GM21619 (cell line): ENCODE results near the gene PCBP1.
"Not testable (repeated sequence)": the region's sequence is repeated elsewhere in the genome, so short reads cannot be mapped to it uniquely, and the experiment has no call there.

Source experiments
- ATAC-seq: cut with Tn5 transposase; IDR thresholded peaks from one replicate; pipeline ENCODE4 v1.9.1; 2021; ENCODE audit not compliant: unreplicated experiment

PCBP1 gene

DNA sequence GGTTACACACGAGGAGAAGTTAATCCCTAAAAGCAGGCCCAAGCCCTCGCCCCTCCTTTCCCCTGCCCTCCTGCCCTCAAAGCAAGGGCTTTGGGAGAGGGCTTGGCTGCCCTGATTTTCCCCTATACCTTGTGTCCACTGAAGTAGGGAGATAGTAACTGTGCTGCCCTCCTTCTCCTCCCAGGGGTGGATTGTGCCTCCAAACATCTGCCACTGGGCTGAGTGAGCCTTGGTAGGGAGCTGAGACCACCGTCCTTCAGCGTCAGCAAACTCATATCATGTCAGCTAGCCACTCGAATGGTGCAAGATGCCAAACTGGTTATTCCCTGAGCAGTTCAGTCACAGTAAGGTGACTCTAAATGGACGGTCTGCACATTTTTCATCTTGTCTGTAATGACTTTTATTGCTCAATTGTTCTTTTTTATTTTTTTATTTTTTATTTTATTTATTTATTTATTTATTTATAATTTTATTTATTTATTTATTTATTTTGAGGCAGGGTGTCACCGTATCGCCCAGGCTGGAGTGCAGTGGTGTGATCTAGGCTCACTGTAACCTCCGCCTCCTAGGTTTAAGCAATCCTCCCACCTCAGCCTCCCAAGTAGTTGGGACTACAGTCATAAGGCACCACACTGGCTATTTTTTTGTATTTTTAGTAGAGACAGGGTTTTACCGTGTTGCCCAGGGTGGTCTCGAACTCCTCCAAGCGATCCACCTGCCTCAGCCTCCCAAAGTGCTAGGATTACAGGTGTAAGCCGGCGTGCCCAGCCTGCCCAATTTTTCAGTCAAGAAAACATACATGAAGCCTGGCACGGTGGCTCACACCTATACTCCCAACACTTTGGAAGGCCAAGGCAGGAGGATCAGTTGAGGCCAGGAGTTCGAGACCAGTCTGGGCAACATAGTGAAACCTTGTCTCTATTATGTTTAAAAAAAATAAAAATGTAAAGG lies 8.7 kb downstream of the PCBP1 start:
- ATAC-seq = no peak

DNA sequence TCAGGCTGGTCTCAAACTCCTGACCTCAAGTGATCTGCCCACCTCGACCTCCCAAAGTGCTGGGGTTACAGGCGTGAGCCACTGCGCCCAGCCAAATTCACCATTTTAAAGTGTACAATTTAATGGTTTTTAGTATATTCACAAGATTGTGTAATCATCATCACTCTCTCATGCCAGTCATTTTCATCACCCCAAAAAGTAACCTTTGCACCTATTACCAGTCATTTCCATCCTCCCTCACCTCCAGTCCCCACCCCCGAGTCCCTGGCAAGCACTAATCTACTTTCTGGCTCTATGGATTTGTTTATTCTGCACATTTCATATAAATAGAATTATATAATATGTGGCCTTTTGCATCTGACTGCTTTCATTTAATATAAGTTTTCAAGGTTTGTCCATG lies 10.8 kb downstream of the PCBP1 start:
- no peak for ATAC-seq

DNA sequence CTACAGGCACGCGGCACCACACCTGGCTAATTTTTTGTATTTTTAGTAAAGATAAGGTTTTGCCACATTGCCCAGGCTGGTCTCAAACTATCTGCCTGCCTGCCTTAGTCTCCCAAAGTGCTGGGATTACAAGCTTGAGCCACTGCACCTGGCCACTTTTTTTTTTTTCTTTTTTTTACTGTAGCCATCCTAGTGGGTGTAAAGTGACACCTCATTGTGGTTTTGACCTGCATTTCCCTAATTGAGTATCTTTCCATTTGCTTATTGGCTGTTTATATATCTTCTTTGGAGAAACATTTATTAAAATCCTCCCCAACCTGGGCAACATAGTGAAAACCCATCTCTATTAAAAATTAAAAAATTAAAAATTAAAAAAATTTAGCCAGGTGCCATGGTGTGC lies 12.0 kb downstream of the PCBP1 start:
- ATAC-seq = no peak

DNA sequence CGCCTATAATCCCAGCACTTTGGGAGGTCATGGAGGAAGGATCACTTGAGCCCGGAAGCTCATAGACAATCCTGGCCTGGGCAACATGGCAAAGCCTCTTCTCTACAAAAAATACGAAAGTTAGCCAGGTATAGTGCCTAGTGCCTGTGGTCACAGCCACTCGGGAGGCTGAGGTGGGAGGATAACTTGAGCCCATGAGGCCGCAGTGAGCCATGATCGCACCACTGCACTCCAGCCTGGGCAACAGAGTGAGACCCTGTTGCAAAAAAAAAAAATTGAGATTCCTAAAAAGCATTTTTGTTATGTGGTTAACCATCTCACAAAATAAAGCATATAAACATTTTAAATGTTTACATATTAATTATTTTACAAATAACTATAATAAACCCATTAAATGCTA lies 13.9 kb downstream of the PCBP1 start:
- no peak for ATAC-seq

DNA sequence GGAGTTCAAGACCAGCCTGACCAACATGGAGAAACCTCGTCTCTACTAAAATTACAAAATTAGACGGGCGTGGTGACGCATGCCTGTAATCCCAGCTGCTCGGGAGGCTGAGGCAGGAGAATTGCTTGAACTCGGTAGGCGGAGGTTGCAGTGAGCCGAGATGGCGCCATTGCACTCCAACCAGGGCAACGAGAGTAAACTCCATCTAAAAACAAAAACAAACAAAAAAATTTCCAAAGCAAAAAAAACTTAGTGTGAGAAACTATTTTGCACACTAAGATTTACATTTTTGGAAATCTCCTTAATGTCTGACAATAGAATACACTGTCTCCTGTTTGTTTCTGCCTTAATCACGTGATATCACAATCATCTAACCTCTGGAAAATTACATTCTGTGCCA lies 14.4 kb downstream of the PCBP1 start:
- not testable (repeated sequence) for ATAC-seq

DNA sequence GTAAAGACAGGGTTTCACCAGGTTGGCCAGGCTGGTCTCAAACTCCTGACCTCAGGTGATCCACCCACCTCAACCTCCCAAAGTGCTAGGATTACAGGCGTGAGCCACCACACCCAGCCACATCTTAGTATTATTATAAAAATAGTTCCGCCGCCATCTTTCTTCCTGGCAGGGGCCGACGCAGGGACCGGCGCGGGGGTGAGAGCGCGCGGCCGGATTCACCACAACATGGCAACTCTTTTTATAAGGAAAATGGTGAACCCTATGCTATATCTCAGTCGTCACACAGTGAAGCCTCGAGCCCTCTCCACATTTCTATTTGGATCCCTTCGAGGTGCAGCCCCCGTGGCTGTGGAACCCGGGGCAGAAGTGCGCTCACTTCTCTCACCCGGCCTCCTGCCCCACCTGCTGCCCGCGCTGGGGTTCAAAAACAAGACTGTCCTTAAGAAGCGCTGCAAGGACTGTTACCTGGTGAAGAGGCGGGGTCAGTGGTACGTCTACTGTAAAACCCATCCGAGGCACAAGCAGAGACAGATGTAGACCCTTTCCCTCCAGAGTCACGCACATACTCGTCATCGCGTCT lies 15.1 kb downstream of the PCBP1 start:
- ATAC-seq = not testable (repeated sequence)

DNA sequence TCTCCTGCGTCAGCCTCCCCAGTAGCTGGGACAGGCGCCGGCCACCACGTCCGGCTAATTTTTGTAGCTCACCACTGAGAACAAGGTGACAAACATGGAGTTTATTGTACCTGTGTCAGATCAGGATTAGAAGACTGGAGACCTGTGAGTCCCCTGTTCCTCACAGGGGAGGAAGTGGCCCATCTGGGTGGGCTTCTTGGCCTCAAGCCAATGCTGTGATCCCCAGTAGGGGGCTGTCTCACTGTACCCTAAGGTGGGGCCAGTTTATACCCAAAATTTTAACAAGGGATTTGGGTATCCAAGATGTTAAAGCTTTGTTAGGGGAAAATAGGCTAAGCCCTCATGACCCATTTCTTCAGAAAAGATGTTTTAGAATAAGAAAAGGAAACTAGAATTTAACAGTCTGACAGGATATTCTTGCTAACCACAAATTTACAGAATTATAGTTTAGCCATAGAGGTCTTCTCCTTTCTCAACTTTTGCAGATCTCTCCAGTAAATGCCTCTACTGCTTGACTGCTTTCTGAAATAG lies 16.3 kb downstream of the PCBP1 start:
- no peak for ATAC-seq

DNA sequence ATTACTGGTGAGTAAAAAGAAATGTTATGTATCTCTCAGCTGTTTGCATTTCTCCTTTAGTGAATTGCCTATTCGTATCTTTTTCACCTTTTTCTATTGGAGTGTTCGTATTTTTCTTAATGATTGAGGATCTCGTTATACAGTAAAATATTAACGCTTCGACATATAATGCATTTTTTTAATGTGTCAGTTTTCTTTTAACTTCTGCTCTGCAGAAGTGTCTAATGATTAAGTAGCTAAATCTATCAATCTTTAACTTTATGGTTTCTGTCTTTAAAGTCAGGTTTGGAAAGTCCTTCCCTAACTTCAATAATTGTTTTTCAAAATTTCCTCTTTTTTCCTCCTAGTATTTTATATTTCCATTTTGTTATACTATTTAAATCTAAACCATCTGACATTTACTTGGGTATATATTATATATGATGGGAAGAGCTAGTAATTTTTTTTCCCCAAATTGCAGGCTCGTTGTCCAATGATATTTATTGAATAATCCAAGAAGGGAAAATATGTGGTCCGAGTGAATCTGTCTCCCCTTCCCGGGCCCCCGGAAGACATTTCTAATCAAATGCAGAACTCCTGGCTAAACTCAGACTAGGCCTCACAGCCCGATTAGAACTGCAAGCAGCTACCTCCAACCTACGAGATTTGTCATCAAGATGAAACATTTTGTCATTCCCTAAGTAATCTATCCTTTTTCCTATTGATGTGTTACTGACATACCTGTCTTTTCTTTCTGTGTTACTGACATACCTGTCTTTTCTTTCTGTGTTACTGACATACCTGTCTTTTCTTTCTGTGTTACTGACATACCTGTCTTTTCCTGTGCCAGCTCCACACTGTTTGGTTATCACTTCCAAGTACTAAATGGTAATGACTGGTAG lies 17.2 kb downstream of the PCBP1 start:
- no peak for ATAC-seq

DNA sequence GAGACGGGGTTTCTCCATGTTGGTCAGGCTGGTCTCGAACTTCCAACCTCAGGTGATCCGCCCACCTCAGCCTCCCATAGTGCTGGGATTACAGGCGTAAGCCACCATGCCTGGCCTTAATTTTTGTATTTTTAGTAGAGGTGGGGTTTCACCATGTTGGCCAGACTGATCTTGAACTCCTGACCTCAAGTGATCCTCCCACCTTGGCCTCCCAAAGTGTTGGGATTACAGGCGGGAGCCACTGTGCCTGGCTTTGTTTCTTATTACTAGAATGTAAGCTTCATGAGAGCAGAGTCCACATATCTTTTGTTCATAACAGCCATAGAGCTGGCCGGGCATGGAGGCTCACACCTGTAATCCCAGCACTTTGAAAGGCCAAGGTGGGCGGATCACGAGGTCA lies 18.9 kb downstream of the PCBP1 start:
- ATAC-seq = not testable (repeated sequence)

DNA sequence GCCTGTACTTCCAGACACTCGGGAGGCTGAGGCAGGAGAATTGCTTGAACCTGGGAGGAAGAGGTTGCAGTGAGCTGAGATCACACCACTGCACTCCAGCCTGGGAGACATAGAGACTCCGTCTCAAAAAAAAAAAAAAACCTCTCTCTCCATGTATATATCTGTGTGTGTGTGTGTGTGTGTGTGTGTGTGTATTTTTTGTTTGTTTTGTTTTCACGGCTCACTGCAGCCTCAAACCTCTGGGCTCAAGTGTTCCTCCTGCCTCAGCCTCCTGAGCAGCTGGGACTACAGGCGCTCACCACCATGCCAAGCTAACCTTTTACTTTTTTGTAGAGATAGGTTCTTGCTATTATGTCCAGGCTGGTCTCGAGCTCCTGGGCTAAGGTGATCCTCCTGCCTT lies 23.1 kb downstream of the PCBP1 start:
- ATAC-seq = not testable (repeated sequence)

DNA sequence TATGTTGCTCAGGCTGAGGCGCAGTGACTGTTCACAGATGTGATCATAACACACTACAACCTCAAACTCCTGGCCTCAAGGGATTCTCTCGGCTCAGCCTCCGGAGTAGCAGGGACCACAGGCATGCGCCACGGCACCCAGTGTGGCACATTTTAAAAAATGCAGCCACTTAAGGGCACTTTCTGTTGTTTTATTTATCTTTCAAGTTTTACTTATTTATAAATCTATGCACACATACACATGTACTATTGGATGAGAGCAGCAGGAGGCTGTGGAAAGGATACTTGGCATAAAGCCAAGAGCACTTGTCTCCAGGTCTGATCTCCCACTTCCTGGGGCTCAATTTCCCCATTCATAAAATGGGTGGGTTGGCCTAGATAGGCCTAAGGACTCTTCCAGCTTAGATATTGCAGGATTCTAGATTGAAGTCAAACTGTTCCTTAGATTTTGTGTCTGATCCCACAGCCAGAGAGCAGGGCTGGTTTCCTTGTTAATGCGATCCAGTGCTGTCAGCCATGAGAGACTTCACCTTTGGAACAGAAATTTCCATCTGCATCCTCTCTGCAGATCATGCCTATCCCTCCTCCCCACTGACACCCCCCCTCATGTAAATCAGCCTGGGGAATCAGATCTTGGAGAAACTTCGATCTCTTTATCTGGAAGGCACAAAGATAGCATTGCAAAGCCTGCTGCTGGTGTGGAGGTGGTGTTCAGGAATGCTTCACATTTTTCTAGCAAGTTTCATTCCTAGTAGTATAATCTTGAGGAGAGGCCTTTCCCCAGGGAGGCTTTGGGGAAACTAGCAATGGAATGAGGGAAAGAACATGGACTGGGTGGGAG lies 24.7 kb downstream of the PCBP1 start:
- no peak for ATAC-seq

DNA sequence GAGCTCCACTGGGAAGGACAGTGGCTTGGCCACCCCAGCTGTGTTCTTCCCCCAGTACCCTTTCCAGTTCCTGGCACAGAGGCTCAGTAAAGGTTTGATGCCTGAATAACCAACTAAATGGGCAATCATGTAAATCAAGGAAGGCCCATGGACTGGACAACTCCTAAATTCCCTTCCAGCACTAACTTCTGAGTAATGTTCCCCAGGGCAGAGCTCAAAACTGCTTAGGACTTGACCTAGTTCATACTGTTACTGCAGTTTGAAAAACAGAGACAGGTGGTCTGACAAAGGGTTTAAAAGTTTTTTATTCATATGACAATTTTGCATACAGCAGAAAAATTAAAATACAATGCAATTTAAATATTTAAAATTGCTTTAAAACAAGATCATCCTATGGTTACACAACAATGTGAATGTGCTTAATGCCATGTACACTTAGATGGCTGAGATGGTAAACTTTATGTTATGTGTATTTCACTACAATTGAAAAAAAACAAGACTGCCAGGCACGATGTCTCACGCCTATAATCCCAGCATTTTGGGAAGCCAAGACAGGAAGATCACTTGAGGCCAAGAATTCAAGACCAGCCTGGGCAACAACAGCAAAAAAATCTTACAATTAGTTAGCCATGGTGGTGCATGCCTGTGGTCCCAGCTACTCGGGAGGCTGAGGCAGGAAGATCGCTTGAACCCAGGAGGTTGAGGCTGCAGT lies 26.2 kb downstream of the PCBP1 start:
- no peak for ATAC-seq

DNA sequence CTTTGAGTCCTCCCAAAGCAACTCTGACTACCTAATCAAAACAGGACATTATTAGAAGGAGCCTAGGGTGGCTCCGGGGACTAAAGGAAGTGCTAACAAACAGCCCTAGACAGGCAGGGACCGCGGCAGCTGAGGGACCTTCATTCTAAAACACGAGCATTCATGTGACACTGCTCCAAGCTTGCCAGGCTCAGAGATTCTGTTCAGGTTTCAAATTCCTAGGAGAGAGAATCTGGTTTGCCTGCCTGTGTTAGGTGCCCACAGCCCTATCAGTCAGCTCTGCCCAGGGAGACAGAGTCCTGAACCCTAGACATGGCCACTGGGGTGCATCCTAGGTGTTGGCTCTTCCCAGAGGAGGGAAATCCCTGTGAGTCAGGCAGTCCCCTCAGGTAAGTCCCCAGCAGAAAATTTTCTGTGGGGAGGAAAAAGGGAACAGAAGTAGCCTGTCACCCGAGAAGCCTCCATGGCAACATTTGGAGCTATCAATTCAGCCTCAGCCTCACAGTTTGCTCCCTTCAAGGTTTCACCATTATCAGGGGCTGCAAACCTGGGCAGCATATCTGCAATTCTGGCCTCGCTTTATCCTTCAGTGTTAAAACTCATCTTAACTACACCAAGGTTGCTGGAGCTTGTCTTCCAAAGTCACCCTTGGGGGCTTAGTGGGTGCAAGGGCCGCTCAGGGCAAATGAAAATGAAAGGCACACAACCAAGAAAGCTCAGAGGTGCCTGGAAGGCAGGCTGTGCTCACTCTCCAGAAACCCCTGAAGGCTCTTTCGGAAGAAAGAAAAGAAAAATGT lies 28.6 kb downstream of the PCBP1 start:
- peak; percentile 56 for ATAC-seq

DNA sequence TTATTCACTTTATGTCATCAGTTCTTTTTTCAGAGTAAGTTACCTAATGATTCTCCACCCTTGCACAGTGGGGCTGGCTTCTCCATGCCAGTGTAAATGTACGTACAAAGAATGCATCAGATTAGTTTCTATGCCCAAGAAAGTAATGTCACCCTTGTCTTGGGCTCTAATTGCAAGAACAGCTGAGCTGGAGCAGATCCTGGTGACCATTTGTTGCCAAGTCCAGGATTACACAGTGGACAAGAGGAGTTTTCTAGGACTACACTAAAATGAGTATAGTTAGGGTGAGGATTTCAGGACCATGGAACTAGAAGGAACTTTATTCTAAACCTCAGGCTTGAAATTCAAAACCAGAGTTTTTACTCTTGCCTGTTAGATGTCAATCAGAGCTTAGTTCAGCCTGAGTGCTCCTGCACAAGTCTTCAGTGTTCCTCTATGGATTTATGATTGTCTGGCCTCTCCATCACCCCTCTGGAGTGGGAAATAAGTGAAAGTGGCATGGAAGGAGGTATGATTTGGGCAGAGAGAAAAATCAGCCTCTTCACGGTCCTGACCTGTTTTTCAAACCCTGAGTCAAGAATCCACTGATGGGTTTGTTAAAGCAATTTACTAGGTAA lies 29.8 kb downstream of the PCBP1 start:
- ATAC-seq = no peak

DNA sequence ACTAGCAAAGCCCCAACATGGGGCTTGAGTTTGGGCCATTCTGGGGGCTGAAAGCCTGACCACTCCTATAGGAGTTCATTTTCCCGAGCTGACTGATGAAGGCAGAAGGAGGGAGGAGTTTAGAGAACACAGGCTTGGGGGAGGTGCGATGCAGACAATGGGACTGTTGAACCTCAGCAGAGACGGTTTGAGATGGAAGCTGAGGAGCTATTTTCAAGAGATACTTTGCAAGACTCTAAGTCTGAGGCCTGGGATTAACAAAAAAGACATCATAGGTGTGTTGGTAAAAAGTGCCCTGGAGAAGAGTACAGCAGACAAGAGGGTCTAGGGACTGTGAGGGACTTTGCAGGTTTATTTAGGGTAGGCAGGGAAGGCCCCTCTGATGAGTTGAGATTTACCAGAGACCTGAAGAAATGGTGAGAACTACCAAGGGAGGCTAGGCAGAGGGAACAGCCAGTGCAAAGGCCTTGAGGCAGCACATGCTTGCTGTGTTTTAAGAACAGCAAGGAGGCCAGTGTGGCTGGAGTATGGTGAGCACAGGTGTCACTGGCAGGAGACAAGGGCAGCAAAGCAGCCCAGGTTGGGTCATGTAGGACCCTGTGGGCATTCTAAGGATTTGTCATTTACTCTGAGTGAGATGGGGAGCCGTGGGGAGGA lies 31.6 kb downstream of the PCBP1 start:
- ATAC-seq = no peak

DNA sequence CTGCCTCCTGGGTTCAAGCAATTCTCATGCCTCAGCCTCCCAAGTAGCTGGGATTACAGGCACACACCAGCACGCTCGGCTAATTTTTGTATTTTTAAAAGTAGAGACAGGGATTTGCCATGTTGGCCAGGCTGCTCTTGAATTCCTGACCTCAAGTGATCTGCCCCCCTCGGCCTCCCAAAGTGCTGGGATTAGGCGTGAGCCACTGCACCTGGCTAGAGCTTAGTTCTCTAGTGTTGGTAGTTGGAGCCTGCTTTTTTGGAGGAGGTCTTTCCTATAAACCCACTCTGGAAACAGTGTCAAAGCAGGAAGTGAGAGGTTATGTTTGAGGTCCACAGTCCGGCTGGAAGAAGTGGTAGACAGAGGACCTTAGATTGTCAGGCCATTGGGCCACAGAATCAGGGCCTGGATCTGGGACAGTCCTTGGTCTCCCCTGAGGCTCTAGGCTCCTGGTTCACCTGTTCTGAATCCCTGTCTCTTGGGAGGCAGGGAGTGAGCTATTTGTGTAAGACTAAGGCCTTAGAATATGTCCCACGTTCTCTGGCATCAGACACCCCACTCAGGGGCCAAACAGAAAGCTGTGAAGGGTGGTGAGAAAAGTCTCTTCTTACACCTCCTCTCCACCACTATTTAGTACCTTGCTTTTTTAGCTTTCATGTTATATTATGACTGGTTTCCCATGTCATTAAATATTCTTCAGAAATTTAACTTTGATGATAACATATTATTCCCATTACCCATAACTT lies 34.5 kb downstream of the PCBP1 start:
- no peak for ATAC-seq

DNA sequence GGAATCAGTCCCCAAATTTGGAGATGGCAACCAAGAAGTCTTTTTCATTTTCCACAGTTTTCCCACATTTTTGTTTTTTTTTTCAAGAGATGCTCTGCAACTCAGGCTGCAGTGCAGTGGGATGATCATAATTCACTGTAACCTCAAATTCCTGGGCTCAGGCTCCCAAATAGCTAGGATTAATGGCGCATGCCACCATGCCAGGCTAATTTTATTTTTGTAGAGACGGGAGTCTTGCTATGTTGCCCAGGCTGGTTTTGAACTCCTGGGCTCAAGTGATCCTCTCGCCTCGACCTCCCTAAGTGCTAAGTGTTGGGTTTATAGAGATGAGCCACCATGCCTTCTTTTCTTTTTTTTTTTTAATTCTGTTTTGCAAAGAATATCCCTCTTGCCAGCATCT lies 35.2 kb downstream of the PCBP1 start:
- ATAC-seq = no peak
